Hematopoietic multipotent progenitor cell treated with erythropoietin and hydrocortisone succinate and interleukin-3 and kit ligand, for 6 days (in vitro differentiated cells): ENCODE data around the gene PIH1D1.

Source experiments
- DNase-seq: peaks from one replicate; pipeline ENCODE4 v3.0.0-alpha.2; 2015

Gene PIH1D1

DNA sequence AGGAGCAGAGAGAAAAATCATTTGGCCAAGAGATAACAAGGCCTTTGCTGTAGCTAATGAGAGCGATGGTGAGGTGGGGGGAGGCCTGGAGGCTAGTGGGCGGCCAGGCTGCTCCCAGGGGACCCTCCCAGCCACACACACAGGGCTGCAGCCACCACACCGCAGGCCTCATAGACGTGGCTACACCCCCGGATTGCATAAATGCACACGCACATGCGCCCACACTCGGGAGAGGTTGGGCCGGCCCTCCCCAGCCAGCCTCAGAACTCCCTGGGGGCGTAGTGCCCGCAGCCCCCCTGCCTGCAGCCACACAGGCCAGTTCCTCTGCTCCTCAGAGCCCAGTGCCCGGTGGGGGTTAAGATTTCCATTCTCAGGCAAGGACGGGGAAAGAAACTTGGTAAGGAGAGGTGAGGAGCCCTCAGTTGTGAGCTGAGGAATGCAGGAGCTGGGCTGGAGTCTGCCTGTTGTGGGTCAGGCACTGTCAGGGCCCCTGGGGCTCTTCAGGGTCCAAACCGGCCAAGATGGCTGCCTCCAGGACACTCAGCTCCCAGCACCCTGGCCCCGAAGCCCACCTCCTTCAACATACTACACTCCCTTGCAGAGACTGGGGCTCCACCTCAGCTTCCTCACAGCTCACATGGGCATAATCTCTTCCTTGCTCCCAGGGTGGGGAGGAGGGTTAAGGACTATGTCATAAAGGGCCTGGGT is 36.4 kb downstream of the PIH1D1 start:
- no peak for DNase-seq

DNA sequence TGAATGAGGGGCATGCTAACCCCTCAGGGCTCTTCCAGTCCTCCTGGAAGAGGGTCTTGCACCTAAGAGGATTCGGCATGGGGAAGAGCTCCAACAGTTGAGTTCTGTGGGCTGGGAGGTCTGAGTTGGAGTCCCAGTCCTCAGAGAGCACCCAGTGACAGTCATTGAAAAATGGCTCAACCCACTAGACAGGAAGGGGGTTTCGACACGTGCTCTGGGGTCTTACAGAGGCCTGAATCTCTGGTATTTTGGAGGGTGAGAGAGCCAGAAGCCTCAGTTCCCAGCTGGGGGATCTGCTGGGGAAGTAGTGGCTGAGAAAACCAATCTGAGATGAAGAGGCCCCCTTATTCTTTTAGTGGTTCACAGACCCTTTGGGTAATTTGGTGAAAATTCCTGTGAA is 37.4 kb downstream of the PIH1D1 start:
- no peak for DNase-seq

GRCh38 chr19:49413348-49413747 is 38.3 kb downstream of the PIH1D1 start:
- DNase-seq = no peak

GRCh38 chr19:49411681-49412326 is 39.8 kb downstream of the PIH1D1 start:
- no peak for DNase-seq

- peak; percentile 60 for DNase-seq
Measured at GRCh38 chr19:49409441-49410029, 42.1 kb downstream of the PIH1D1 start.

- no peak for DNase-seq
Measured at GRCh38 chr19:49408816-49409440, 42.7 kb downstream of the PIH1D1 start.

- no peak for DNase-seq
Measured at GRCh38 chr19:49407482-49408015, 44.1 kb downstream of the PIH1D1 start.

GRCh38 chr19:49407079-49407478 is 44.5 kb downstream of the PIH1D1 start:
- no peak for DNase-seq

DNA sequence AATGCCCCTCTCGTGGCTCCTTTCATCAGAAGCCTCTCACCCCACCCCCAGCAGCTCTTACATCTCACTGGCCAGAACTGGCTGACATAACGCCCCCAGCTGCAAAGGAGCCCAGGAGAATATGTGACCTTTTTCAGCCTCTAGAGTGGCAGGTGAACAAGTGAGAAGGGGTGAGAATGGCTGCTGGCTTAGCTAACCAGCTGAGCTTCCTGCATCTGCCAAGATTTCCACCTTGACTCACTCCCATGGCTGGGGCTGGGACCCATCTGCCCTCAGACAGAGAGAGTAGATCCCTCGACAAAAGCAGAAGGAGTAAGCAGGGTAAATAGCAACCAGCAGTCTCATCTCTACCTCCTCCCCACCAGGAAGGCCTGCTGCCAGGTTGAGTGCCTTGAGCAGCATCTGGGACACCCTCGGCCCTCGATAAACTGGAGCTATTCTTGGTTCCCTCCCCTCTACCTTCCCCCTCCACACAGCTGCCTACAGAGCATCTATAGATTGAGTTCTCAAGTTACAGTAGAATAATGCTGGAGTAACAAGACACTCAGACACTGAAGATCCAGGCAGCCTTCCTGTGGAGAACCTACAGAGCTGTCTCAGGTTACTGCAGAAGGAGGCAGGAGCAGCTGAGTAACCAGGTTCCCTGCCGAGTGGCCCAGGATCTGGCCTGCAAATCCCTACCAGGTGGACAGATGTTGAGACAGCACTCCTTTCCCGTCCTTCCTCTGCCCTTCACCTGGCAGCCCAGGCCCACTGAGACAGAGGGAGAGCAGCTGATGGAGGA is 48.0 kb downstream of the PIH1D1 start:
- no peak for DNase-seq

DNA sequence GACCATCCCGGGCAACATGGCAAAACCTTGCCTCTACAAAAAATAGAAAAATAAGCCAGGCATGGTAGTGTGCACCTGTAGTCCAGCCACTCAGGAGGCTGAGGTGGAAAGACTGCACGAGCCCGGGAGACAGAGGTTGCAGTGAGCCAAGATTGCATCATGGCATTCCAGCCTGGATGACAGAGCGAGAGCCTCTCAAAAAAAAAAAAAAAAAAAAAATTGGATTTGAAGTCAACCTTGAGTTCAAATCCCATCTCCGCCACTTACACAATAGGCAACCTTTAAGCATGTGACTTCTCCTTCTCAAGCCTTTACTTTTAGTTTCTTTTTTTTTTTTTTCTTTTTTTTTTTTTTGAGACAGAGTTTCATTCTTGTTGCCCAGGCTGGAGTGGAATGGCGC is 51.6 kb downstream of the PIH1D1 start:
- DNase-seq = no peak

- DNase-seq = no peak
Measured at GRCh38 chr19:49398931-49399330, 52.7 kb downstream of the PIH1D1 start.

GRCh38 chr19:49398001-49398615 is 53.5 kb downstream of the PIH1D1 start:
- DNase-seq = no peak

DNA sequence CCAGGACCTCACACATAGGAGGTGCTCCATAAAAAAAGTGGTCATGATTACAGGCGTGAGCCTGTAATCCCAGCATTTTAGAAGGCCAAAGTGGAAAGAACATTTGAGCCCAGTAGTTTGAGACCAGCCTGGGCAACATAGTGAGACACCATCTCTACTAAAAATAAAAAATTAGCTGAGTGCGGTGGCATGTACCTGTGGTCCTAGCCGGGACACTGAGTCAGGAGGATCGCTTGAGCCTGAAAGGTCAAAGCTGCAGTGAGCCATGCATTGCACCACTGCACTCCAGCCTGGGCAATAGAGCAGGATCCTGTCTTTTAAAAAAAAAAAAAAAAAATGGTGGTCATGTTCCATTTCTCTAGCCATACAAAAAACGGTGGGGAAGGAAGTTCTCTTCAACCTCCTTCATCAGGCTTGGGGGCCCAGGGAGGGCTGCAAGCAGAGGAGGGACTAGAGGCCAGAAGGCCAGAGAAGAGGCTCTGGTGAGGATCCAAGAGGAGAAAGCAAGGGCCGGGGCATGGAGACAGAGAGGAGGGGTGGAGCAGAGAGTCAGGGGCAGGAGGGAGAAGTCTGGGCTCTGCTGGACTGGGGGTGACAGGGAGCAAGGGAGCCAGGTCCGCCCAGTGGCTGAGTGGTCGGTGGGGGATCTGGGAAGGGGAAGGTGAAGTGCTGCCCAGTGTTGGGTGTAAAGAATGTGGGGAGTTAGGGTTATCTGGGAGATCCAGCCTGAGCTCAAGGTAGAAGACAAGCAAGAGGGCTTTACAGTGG is 54.7 kb downstream of the PIH1D1 start:
- DNase-seq = no peak
